ENCODE data around the gene PTCH1. TPM values are rescaled to one million over a fixed set of nuclear protein-coding genes. Genes with fewer than 3 reads are reported as not detected.

PTCH1 gene
- total RNA-seq, 4 donors from 2014 or later: 6.8 to 12.1 (median 8.6) TPM

DNA sequence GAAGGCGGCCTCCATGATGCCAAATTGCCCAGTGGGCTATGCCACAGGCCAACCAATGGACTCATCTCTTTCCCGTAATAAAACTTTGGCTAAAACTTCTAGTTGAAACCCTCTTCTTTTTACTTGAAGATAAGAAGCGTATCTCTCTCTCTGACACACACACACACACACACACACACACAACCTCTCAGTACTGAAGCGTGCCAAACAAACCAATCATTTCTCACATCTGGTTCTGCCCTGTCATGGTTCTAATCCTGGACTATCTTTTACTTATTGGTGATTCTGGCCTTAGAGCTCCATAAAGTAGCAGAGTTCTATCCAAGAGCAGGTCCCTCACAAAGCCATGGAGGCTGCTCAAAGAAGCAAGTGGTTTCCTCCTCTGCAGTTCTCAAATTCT, 64.6 kb downstream of the PTCH1 start:
- TF ChIP-seq, protein P1, sequence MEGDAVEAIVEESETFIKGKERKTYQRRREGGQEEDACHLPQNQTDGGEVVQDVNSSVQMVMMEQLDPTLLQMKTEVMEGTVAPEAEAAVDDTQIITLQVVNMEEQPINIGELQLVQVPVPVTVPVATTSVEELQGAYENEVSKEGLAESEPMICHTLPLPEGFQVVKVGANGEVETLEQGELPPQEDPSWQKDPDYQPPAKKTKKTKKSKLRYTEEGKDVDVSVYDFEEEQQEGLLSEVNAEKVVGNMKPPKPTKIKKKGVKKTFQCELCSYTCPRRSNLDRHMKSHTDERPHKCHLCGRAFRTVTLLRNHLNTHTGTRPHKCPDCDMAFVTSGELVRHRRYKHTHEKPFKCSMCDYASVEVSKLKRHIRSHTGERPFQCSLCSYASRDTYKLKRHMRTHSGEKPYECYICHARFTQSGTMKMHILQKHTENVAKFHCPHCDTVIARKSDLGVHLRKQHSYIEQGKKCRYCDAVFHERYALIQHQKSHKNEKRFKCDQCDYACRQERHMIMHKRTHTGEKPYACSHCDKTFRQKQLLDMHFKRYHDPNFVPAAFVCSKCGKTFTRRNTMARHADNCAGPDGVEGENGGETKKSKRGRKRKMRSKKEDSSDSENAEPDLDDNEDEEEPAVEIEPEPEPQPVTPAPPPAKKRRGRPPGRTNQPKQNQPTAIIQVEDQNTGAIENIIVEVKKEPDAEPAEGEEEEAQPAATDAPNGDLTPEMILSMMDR (IDR thresholded peaks at IDR 0.05; ENCODE audit: low read depth): no peak

- TF ChIP-seq, protein P1 (IDR thresholded peaks at IDR 0.05; ENCODE audit: low read depth): no peak
These were observed 65.7 kb downstream of the PTCH1 start for GRCh38 chr9:95451065-95451426.

GRCh38 chr9:95450171-95451064, 66.4 kb downstream of the PTCH1 start:
- TF ChIP-seq, protein P1 (IDR thresholded peaks at IDR 0.05; ENCODE audit: low read depth): no peak

DNA sequence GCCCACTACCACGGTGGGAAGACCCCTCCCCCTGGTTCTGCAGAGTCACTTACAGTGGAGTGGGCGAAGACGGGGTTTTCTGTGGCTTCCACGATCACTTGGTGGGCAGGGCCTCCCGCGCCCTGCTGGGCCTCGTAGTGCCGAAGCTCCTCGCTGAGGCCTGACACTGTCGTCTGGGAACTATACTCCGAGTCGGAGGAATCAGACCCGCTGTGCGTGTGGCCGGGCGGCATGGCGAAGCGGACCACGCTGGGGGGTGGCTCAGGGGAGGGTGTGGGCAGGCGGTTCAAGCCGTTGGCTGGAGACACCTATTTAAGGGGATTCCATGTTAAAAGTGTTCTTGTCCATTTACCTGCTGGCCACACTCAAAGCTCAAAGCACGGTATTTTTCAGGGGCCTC, 67.8 kb downstream of the PTCH1 start:
- TF ChIP-seq, protein P1 (IDR thresholded peaks at IDR 0.05; ENCODE audit: low read depth): no peak

DNA sequence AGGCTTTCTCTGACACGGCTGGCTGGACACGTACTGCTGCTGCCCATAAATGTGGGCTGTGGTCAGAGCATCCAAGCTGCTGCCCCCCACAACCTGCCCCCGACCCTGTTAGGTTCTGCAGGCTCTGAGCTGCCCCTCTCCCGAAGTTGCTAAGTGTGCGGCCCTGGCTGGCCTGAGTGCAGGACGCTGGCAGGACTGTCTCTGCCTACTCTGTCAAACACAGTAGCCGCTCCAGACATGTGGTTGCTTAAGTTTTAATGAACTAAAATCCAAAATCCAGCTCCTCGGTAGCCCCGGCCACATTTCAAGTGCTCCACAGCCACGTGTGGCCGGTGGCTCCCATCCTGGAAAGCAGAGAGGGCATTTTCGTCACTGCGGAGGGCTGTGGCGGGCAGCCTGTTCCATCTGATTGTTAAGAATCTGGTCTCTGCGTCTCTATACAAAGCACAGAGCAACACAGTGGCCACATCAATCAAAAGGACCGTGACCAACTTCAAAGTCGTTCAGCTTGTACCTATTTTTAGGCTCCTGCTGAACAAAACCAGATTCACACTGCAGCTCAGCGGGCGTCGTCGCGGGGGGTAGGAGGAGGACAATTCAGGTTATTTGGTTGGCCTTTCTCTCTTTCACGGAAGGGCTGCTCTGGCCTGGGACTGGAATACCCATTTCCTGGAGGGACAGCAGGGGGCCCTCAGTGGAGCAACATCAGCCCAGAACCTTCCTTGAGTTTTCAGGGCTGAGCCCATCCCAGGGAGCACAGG, 68.9 kb downstream of the PTCH1 start:
- TF ChIP-seq, protein P1 (IDR thresholded peaks at IDR 0.05; ENCODE audit: low read depth): no peak

DNA sequence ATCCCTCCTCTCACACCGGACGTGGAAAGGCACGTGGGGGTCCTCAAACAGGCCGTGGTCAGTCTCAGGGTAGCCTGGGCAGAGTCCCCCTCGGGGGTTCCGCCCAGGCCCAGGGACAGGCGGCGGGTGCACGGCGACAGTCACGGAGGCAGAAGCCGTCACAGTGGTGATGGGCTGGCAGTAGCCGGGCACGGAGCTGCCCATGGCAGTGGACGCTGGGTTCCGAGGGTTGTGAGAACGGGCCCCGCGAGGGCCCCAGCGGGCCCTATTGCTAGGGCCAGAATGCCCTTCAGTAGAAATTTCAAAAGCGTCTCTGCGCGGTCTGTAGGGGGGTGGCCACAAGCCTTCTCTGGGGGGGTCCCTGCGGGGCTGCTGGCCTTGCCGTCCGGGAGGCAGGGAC, 69.8 kb downstream of the PTCH1 start:
- TF ChIP-seq, protein P1 (IDR thresholded peaks at IDR 0.05; ENCODE audit: low read depth): no peak

DNA sequence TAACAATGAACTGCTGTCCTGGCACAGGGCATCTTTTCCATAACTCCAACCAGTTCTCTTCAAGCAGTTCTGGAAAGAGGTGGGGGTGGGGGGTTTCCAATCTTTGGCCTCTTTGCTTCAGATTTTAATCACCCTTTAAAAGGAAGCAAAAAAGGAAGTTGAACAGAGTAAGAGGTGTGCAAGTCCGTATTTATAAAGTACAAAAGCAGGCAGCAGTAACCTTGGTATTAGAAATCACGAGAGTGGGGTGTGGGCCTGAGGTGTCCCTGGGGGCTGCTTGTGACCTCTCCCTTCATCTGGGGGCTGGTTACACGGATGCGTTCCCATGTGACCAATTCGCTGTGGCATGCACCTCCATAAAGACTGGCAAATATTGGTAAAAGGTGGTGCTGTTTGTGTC, 70.5 kb downstream of the PTCH1 start:
- TF ChIP-seq, protein P1 (IDR thresholded peaks at IDR 0.05; ENCODE audit: low read depth): no peak
